H1 (cell line): Measurements from ENCODE around the gene GPC6. TPM values are rescaled to one million over a fixed set of nuclear protein-coding genes. Genes with fewer than 3 reads are reported as not detected.

Experiments
- CHD7 ChIP-seq: fragments of 300-600 bp; sonication (generic); IDR thresholded peaks from 2 replicates; pipeline ENCODE4 v1.7.1; 2012; ENCODE audit warnings: low read length, moderate library complexity, mild to moderate bottlenecking, inconsistent platforms; ENCODE audit not compliant: insufficient replicate concordance
- polyA plus RNA-seq, 7 experiments: library from polyadenylated mRNA; depleted of rRNA in 3 of 7; stranded (reverse) in 5 of 7; unstranded in 2 of 7; fragments of >200 nt in 5 of 7; fragments of 200-250 nt in 2 of 7; gene quantifications; 1 replicate in 5 of 7; 2 replicates in 1 of 7; 4 replicates in 1 of 7; pipeline versions ENCODE4 v1.2.1 to v1.2.3, GENCODE V29; 2011 to 2013; ENCODE audit warnings: missing spikeins in 2 of 7, mixed read lengths in 2 of 7
- total RNA-seq: library from RNA; stranded (reverse); fragmentation: NEBNext Ultra II Directional; extraction: Animal tissue kit (Norgen Biotek cat#: 25700); gene quantifications from 2 replicates; pipeline ENCODE4 v1.2.1, GENCODE V29; 2021

Gene GPC6
- total and polyA plus RNA-seq, 2 of the 8 experiments (the other 6 are each of a cell fraction or from before 2014, with no cell fraction given), result 5.4 to 12.0 TPM

GRCh38 chr13:93889430-93889951, 662.9 kb downstream of the GPC6 start (continued):
- TF ChIP-seq CHD7, result no peak
